HEK293 (cell line): Measurements from ENCODE around the gene HSD17B8.

Source experiments
- AEBP2 ChIP-seq: fragments of 450-650 bp; formaldehyde crosslinking; IDR thresholded peaks from 2 replicates; pipeline ENCODE4 v1.5.1; 2016; ENCODE audit warnings: missing biosample characterization, missing genetic modification characterization, borderline replicate concordance
- BCL11B ChIP-seq: fragments of 450-650 bp; formaldehyde crosslinking; IDR thresholded peaks from 2 replicates; pipeline ENCODE4 v1.5.1; 2016; ENCODE audit warnings: low read depth, missing biosample characterization, missing genetic modification characterization
- BCL6B ChIP-seq: fragments of 450-650 bp; formaldehyde crosslinking; IDR thresholded peaks from 2 replicates; pipeline ENCODE4 v1.5.1; 2017; ENCODE audit warnings: missing biosample characterization, missing genetic modification characterization
- HOXA7 ChIP-seq: sonication (generic); formaldehyde crosslinking; IDR thresholded peaks from 2 replicates; pipeline ENCODE4 v1.8.1; 2022; ENCODE audit warnings: missing genetic modification reagents, borderline replicate concordance
- PRDM2 ChIP-seq: fragments of 450-650 bp; formaldehyde crosslinking; IDR thresholded peaks from 2 replicates; pipeline ENCODE4 v1.5.1; 2016; ENCODE audit warnings: missing biosample characterization, missing genetic modification characterization, borderline replicate concordance
- PRDM6 ChIP-seq: fragments of 450-650 bp; formaldehyde crosslinking; IDR thresholded peaks from 2 replicates; pipeline ENCODE4 v1.5.1; 2017; ENCODE audit warnings: missing biosample characterization, missing genetic modification characterization
- SCRT1 ChIP-seq: fragments of 450-650 bp; formaldehyde crosslinking; IDR thresholded peaks from 2 replicates; pipeline ENCODE4 v1.5.1; 2016; ENCODE audit warnings: missing biosample characterization, missing genetic modification characterization, borderline replicate concordance
- SCRT2 ChIP-seq: fragments of 450-650 bp; formaldehyde crosslinking; IDR thresholded peaks from 2 replicates; pipeline ENCODE4 v1.5.1; 2016; ENCODE audit warnings: missing biosample characterization, missing genetic modification characterization
- SP2 ChIP-seq: fragments of 450-650 bp; formaldehyde crosslinking; IDR thresholded peaks from 2 replicates; pipeline ENCODE4 v1.5.1; 2016; ENCODE audit warnings: missing biosample characterization, missing genetic modification characterization
- TRIM28 ChIP-seq: IDR thresholded peaks from 2 replicates; pipeline ENCODE4 v1.6.1; 2011; ENCODE audit warnings: low read length, control low read depth, borderline replicate concordance
- ZBTB6 ChIP-seq: fragments of 450-650 bp; formaldehyde crosslinking; IDR thresholded peaks from 2 replicates; pipeline ENCODE4 v1.5.1; 2017; ENCODE audit warnings: missing biosample characterization, missing genetic modification characterization
- ZNF211 ChIP-seq: fragments of 450-650 bp; formaldehyde crosslinking; IDR thresholded peaks from 2 replicates; pipeline ENCODE4 v1.5.1; 2016; ENCODE audit warnings: low read depth, missing biosample characterization, missing genetic modification characterization
- ZNF280D ChIP-seq: fragments of 450-650 bp; formaldehyde crosslinking; IDR thresholded peaks from 2 replicates; pipeline ENCODE4 v1.5.1; 2016; ENCODE audit warnings: missing biosample characterization, missing genetic modification characterization
- ZNF37A ChIP-seq: fragments of 450-650 bp; IDR thresholded peaks from 2 replicates; pipeline ENCODE4 v1.5.1; 2018; ENCODE audit warnings: missing biosample characterization, missing genetic modification characterization
- ZNF394 ChIP-seq: fragments of 450-650 bp; formaldehyde crosslinking; IDR thresholded peaks from 2 replicates; pipeline ENCODE4 v1.5.1; 2016; ENCODE audit warnings: missing biosample characterization, missing genetic modification characterization, mild to moderate bottlenecking, moderate library complexity, borderline replicate concordance
- ZNF416 ChIP-seq: fragments of 450-650 bp; formaldehyde crosslinking; IDR thresholded peaks from 2 replicates; pipeline ENCODE4 v1.5.1; 2016; ENCODE audit warnings: missing biosample characterization, missing genetic modification characterization
- ZNF426 ChIP-seq: fragments of 450-650 bp; formaldehyde crosslinking; IDR thresholded peaks from 2 replicates; pipeline ENCODE4 v1.5.1; 2017; ENCODE audit warnings: missing biosample characterization, missing genetic modification characterization, mild to moderate bottlenecking, inconsistent platforms, moderate library complexity
- ZNF560 ChIP-seq: fragments of 450-650 bp; formaldehyde crosslinking; IDR thresholded peaks from 2 replicates; pipeline ENCODE4 v1.5.1; 2017; ENCODE audit warnings: missing biosample characterization, missing genetic modification characterization, borderline replicate concordance
- ZNF596 ChIP-seq: fragments of 450-650 bp; IDR thresholded peaks from 2 replicates; pipeline ENCODE4 v1.5.0; 2018; ENCODE audit warnings: missing biosample characterization, mild to moderate bottlenecking, missing genetic modification characterization, moderate library complexity
- ZNF600 ChIP-seq: fragments of 450-650 bp; formaldehyde crosslinking; IDR thresholded peaks from 2 replicates; pipeline ENCODE4 v1.5.1; 2016; ENCODE audit warnings: missing biosample characterization, missing genetic modification characterization
- ZSCAN16 ChIP-seq: fragments of 450-650 bp; formaldehyde crosslinking; IDR thresholded peaks from 2 replicates; pipeline ENCODE4 v1.5.1; 2016; ENCODE audit warnings: missing biosample characterization, missing genetic modification characterization
- TF ChIP-seq, protein P1 (sequence below): fragments of 450-650 bp; formaldehyde crosslinking; IDR thresholded peaks from 2 replicates; pipeline ENCODE4 v1.5.1; 2016; ENCODE audit warnings: missing biosample characterization, missing genetic modification characterization

Gene HSD17B8

DNA sequence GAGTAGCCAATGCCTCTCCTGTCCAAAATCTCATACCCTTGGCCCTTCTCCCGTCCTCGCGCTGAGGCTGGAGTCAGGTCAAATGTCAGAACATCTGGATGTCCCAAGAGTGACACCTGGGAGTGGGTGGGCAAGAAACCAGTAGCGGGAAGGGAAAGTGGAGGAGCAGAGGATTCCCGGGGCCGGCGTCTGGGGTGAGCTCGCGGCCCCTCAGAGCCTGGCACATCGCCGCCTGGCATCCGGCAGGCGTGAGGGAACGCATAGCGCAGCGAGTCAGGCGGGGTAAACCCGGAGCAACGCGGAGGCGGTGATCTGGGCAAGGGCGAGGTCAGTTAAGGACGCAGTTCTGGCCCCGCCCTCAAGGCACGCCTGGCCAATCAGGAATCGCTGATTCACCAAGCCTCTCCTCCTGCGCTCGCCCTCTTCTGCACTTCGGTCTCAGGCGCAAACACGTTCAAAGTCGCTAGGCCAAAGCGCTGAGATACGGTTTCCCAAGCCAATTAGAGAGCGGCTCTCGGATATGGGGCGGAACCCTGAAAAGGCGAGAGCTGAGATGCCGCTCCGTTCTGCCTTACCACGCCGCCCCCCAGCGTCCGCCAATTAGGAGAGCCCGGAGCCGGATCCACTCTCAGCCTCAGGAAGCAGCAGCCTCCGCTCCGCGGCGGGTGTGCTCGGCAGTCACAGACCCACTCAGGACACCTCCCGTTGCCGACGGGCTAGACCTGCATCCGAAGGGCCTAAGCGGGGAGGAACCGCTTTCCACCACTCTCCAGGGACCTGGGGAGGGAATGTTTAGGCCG lies 44.7 kb downstream of the HSD17B8 start (continued):
- TF ChIP-seq ZNF280D (tag by site-specific recombination) (no peak), ZNF426 (tag by site-specific recombination) (no peak), PRDM6 (tag by site-specific recombination) (no peak), ZNF37A (no peak), BCL11B (tag by site-specific recombination) (peak; percentile 63), ZNF211 (tag by site-specific recombination) (no peak), ZNF596 (tag by site-specific recombination) (no peak), ZSCAN16 (no peak), ZNF416 (no peak), SP2 (tag by site-specific recombination) (peak; percentile 98), AEBP2 (tag by site-specific recombination) (no peak), ZNF600 (tag by site-specific recombination) (0 out of 2 replicates have a peak, but pooled peaks have one; percentile 8), TRIM28 (peak; percentile 71; the same call in 1 of the 2 replicates), ZNF560 (tag by site-specific recombination) (no peak), BCL6B (tag by site-specific recombination) (no peak), HOXA7 (CRISPR knock-in tag) (no peak), PRDM2 (tag by site-specific recombination) (no peak), SCRT2 (tag by site-specific recombination) (no peak), ZNF394 (tag by site-specific recombination) (no peak), SCRT1 (no peak), ZBTB6 (tag by site-specific recombination) (peak; percentile 79)
- TF ChIP-seq, protein P1, sequence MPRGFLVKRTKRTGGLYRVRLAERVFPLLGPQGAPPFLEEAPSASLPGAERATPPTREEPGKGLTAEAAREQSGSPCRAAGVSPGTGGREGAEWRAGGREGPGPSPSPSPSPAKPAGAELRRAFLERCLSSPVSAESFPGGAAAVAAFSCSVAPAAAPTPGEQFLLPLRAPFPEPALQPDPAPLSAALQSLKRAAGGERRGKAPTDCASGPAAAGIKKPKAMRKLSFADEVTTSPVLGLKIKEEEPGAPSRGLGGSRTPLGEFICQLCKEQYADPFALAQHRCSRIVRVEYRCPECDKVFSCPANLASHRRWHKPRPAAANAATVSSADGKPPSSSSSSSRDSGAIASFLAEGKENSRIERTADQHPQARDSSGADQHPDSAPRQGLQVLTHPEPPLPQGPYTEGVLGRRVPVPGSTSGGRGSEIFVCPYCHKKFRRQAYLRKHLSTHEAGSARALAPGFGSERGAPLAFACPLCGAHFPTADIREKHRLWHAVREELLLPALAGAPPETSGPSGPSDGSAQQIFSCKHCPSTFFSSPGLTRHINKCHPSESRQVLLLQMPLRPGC (tag by site-specific recombination): peak; percentile 23; the same call in 1 of the 2 replicates
